HG02870 (cell line): Measurements from ENCODE around the gene CTXN1.
"Not testable (repeated sequence)": the region's sequence is repeated elsewhere in the genome, so short reads cannot be mapped to it uniquely, and the experiment has no call there.

Experiments used
- ATAC-seq: cut with Tn5 transposase; IDR thresholded peaks from one replicate; pipeline ENCODE4 v1.9.1; 2021; ENCODE audit warnings: mild to moderate bottlenecking, moderate library complexity; ENCODE audit not compliant: unreplicated experiment

CTXN1 gene

GRCh38 chr19:7926727-7927604 is 1.0 kb upstream of the CTXN1 start:
- ATAC-seq, result no peak

- no peak for ATAC-seq
Observed at GRCh38 chr19:7925171-7925851, 624 bp downstream of the CTXN1 start.

- no peak for ATAC-seq
Observed at GRCh38 chr19:7924651-7925170, 1.2 kb downstream of the CTXN1 start.

GRCh38 chr19:7924241-7924640 is 1.7 kb downstream of the CTXN1 start:
- no peak for ATAC-seq

- ATAC-seq, result no peak
Observed at GRCh38 chr19:7923295-7924191, 2.4 kb downstream of the CTXN1 start.

- no peak for ATAC-seq
Observed at GRCh38 chr19:7922836-7923195, 3.1 kb downstream of the CTXN1 start.

- no peak for ATAC-seq
Observed at GRCh38 chr19:7921967-7922835, 3.7 kb downstream of the CTXN1 start.

GRCh38 chr19:7921302-7921966 is 4.5 kb downstream of the CTXN1 start:
- no peak for ATAC-seq

- ATAC-seq, result peak; percentile 41
Observed at GRCh38 chr19:7920519-7921301, 5.2 kb downstream of the CTXN1 start.

GRCh38 chr19:7919610-7920518 is 6.1 kb downstream of the CTXN1 start, which contains the start of gene SNAPC2:
Gene SNAPC2, plus strand, starts transcription at chr19:7920338. Its CDS starts 29 bp downstream, at chr19:7920367.
- peak; percentile 43 for ATAC-seq

- no peak for ATAC-seq
Observed at GRCh38 chr19:7918615-7919421, 7.1 kb downstream of the CTXN1 start.

- ATAC-seq, result not testable (repeated sequence)
Observed at GRCh38 chr19:7918062-7918614, 7.8 kb downstream of the CTXN1 start.

GRCh38 chr19:7917267-7918061 is 8.5 kb downstream of the CTXN1 start:
- no peak for ATAC-seq

GRCh38 chr19:7916955-7917266 is 9.0 kb downstream of the CTXN1 start:
- ATAC-seq, result no peak

GRCh38 chr19:7916103-7916954 is 9.6 kb downstream of the CTXN1 start:
- ATAC-seq, result no peak
